PFSK-1 (cell line): Measurements from ENCODE around the gene PPM1F.

Experiments
- POLR2AphosphoS5 ChIP-seq: IDR thresholded peaks from 2 replicates; pipeline ENCODE4 v1.6.1; 2012; ENCODE audit warnings: low read depth, mild to moderate bottlenecking, control low read depth, low read length, moderate library complexity
- TAF1 ChIP-seq: IDR thresholded peaks from 2 replicates; pipeline ENCODE4 v1.6.1; 2012; ENCODE audit warnings: low read length, control low read depth, borderline replicate concordance; ENCODE audit not compliant: insufficient read depth

- TF ChIP-seq POLR2AphosphoS5: no peak
- no peak for TF ChIP-seq TAF1
Measured at GRCh38 chr22:21991774-21992173, 39.1 kb upstream of the PPM1F start.
